OCI-LY1 (cell line): ENCODE data around the gene ZNF521.

Source experiments
- H2AFZ ChIP-seq: fragments of 200-600 bp; sonication (generic), shearing (Covaris generic); 2 replicates; pipeline ENCODE4 v1.6.0; 2014; ENCODE audit warnings: antibody characterized with exemption, mild to moderate bottlenecking, low read length
- H3F3A ChIP-seq: fragments of 200-600 bp; sonication (generic), shearing (Covaris generic); 2 replicates; pipeline ENCODE4 v1.6.0; 2014; ENCODE audit warnings: mild to moderate bottlenecking, antibody characterized with exemption, low read length, moderate library complexity; ENCODE audit not compliant: insufficient read depth
- H3K27ac ChIP-seq: fragments of 200-600 bp; sonication (generic); 2 replicates; pipeline ENCODE4 v1.5.1; 2014; ENCODE audit warnings: low read length, mixed run types, mild to moderate bottlenecking, low read depth; ENCODE audit not compliant: poor library complexity, severe bottlenecking
- H3K27me3 ChIP-seq: fragments of 200-600 bp; sonication (generic); 2 replicates; pipeline ENCODE4 v1.6.0; 2014; ENCODE audit warnings: antibody characterized with exemption, mild to moderate bottlenecking, low read length, moderate library complexity; ENCODE audit not compliant: insufficient read depth
- H3K36me3 ChIP-seq: fragments of 200-600 bp; sonication (generic); 2 replicates; pipeline ENCODE4 v1.6.1; 2014; ENCODE audit warnings: mild to moderate bottlenecking, antibody characterized with exemption, low read length, moderate library complexity, mixed read lengths; ENCODE audit not compliant: insufficient read depth
- H3K4me1 ChIP-seq: fragments of 200-600 bp; sonication (generic); 2 replicates; pipeline ENCODE4 v1.5.1; 2014; ENCODE audit warnings: mild to moderate bottlenecking, low read length, moderate library complexity; ENCODE audit not compliant: insufficient read depth, severe bottlenecking
- H3K4me2 ChIP-seq: fragments of 200-600 bp; sonication (generic), shearing (Covaris generic); 2 replicates; pipeline ENCODE4 v1.6.1; 2014; ENCODE audit warnings: low read length
- H3K4me3 ChIP-seq: fragments of 200-600 bp; sonication (generic); 2 replicates; pipeline ENCODE4 v1.5.1; 2014; ENCODE audit warnings: low read length, low read depth, mild to moderate bottlenecking, mixed read lengths; ENCODE audit not compliant: poor library complexity, severe bottlenecking
- H3K79me2 ChIP-seq: fragments of 200-600 bp; shearing (Covaris generic); 2 replicates; pipeline ENCODE4 v1.6.1; 2016; ENCODE audit warnings: mixed run types, low read length, mixed read lengths; ENCODE audit not compliant: insufficient read depth
- H3K9ac ChIP-seq: fragments of 200-600 bp; sonication (generic), shearing (Covaris generic); 2 replicates; pipeline ENCODE4 v1.6.1; 2014; ENCODE audit warnings: mild to moderate bottlenecking, low read length, mixed read lengths
- H3K9me2 ChIP-seq: fragments of 200-600 bp; sonication (generic), shearing (Covaris generic); 2 replicates; pipeline ENCODE4 v1.6.1; 2014; ENCODE audit warnings: low read depth, mild to moderate bottlenecking, low read length, mixed read lengths
- H3K9me3 ChIP-seq: fragments of 200-600 bp; shearing (Covaris generic); 2 replicates; pipeline ENCODE4 v1.6.1; 2014; ENCODE audit warnings: low read length, mixed read lengths
- H4K20me1 ChIP-seq: fragments of 200-600 bp; sonication (generic), shearing (Covaris generic); 2 replicates; pipeline ENCODE4 v1.6.0; 2016; ENCODE audit warnings: mild to moderate bottlenecking, low read length; ENCODE audit not compliant: insufficient read depth
- EZH2 ChIP-seq: fragments of 200-600 bp; sonication (generic), shearing (Covaris generic); IDR thresholded peaks from 2 replicates; pipeline ENCODE4 v1.8.0; 2017; ENCODE audit warnings: borderline replicate concordance, mixed run types, mild to moderate bottlenecking, antibody characterized with exemption, low read length, moderate library complexity, mixed read lengths
- TF ChIP-seq, protein P1 (sequence below): fragments of 200-600 bp; sonication (generic), shearing (Covaris generic); IDR thresholded peaks from 2 replicates; pipeline ENCODE4 v1.5.1; 2017; ENCODE audit warnings: mild to moderate bottlenecking, antibody characterized with exemption, low read length, moderate library complexity, mixed read lengths

ZNF521 gene

GRCh38 chr18:25077944-25078723 lies 273.8 kb downstream of the ZNF521 start:
- H3K4me2 ChIP-seq = no peak overlapping the region
- H3K9ac ChIP-seq = no peak overlapping the region
- no peaks in the 10 kb centered on the region for H3F3A ChIP-seq
- no peaks in the 10 kb centered on the region for H3K36me3 ChIP-seq
- no peak overlapping the region for H3K27ac ChIP-seq
- TF ChIP-seq, protein P1, sequence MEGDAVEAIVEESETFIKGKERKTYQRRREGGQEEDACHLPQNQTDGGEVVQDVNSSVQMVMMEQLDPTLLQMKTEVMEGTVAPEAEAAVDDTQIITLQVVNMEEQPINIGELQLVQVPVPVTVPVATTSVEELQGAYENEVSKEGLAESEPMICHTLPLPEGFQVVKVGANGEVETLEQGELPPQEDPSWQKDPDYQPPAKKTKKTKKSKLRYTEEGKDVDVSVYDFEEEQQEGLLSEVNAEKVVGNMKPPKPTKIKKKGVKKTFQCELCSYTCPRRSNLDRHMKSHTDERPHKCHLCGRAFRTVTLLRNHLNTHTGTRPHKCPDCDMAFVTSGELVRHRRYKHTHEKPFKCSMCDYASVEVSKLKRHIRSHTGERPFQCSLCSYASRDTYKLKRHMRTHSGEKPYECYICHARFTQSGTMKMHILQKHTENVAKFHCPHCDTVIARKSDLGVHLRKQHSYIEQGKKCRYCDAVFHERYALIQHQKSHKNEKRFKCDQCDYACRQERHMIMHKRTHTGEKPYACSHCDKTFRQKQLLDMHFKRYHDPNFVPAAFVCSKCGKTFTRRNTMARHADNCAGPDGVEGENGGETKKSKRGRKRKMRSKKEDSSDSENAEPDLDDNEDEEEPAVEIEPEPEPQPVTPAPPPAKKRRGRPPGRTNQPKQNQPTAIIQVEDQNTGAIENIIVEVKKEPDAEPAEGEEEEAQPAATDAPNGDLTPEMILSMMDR = no peak
- no peak for TF ChIP-seq EZH2
- H3K4me1 ChIP-seq = no peaks in the 10 kb centered on the region
- no peak overlapping the region for H2AFZ ChIP-seq
- H3K9me2 ChIP-seq = no peaks in the 10 kb centered on the region
- no peaks in the 10 kb centered on the region for H3K9me3 ChIP-seq
- H4K20me1 ChIP-seq = no peaks in the 10 kb centered on the region
- H3K27me3 ChIP-seq = no peaks in the 10 kb centered on the region
- H3K79me2 ChIP-seq = no peaks in the 10 kb centered on the region
- H3K4me3 ChIP-seq = no peak overlapping the region

GRCh38 chr18:25077038-25077943 lies 274.7 kb downstream of the ZNF521 start:
- Histone ChIP-seq H3F3A (no peaks in the 10 kb centered on the region), H3K9me2 (no peaks in the 10 kb centered on the region), H3K9ac (no peak overlapping the region), H3K4me2 (no peak overlapping the region), H3K27me3 (no peaks in the 10 kb centered on the region), H3K36me3 (no peaks in the 10 kb centered on the region), H3K4me1 (no peaks in the 10 kb centered on the region), H3K4me3 (no peak overlapping the region), H3K9me3 (no peaks in the 10 kb centered on the region), H3K27ac (no peak overlapping the region), H3K79me2 (no peaks in the 10 kb centered on the region), H4K20me1 (no peaks in the 10 kb centered on the region), H2AFZ (no peak overlapping the region)
- TF ChIP-seq, protein P1 = no peak
- no peak for TF ChIP-seq EZH2

DNA sequence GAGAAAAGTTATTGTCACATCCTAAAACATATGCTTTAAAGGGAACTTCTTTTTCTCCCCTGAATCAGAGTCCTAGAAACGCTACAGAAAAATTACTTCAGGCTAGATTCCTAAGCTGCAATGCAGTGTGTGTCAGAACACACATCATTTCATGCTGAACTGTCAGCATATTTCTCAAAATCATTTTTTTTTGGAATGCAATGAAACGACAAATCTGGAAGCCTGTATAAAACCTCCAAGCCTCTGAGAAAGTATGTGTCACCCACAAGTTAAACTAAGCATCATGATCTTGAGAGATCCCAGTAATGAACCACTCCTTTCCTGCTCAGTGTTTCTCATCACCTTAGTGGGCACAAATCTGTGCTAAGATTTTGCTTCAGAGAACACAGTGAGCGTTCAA lies 276.2 kb downstream of the ZNF521 start:
- no peaks in the 10 kb centered on the region for H4K20me1 ChIP-seq
- H3K27ac ChIP-seq = no peak overlapping the region
- no peaks in the 10 kb centered on the region for H3K9me3 ChIP-seq
- no peaks in the 10 kb centered on the region for H3K4me1 ChIP-seq
- H3F3A ChIP-seq = no peaks in the 10 kb centered on the region
- no peak overlapping the region for H2AFZ ChIP-seq
- no peak overlapping the region for H3K9ac ChIP-seq
- no peaks in the 10 kb centered on the region for H3K27me3 ChIP-seq
- no peaks in the 10 kb centered on the region for H3K79me2 ChIP-seq
- no peaks in the 10 kb centered on the region for H3K36me3 ChIP-seq
- H3K4me3 ChIP-seq = no peak overlapping the region
- no peak overlapping the region for H3K4me2 ChIP-seq
- TF ChIP-seq EZH2 = no peak
- H3K9me2 ChIP-seq = no peaks in the 10 kb centered on the region
